HL-60 (cell line): ENCODE results near the gene MYO3A.

ENCODE experiments used
- DNase-seq, 2 experiments: peaks; one replicate each; pipeline ENCODE4 v3.0.0-alpha.2; 2010 to 2020; ENCODE audit warnings: low read depth in 1 of 2, low spot score in 1 of 2
- H3K27ac ChIP-seq: fragments of 250-450 bp; sonication (Bioruptor Pico); replicated peaks from 2 replicates; pipeline ENCODE4 v1.5.1; 2020; ENCODE audit warnings: mild to moderate bottlenecking, moderate library complexity
- H3K27me3 ChIP-seq: fragments of 250-450 bp; sonication (Bioruptor Pico); 2 replicates; pipeline ENCODE4 v1.5.1; 2021; ENCODE audit warnings: mild to moderate bottlenecking, moderate library complexity; ENCODE audit not compliant: insufficient read depth, poor library complexity, severe bottlenecking
- H3K4me3 ChIP-seq: replicated peaks from 2 replicates; pipeline ENCODE4 v1.5.1; 2011; ENCODE audit warnings: mild to moderate bottlenecking, control low read depth, low read length; ENCODE audit not compliant: insufficient read depth
- GABPA ChIP-seq: IDR thresholded peaks from 2 replicates; pipeline ENCODE4 v1.6.1; 2012; ENCODE audit warnings: low read depth
- POLR2AphosphoS5 ChIP-seq: IDR thresholded peaks from 2 replicates; pipeline ENCODE4 v1.6.1; 2012; ENCODE audit warnings: low read depth
- SPI1 ChIP-seq: IDR thresholded peaks from 2 replicates; pipeline ENCODE4 v1.6.1; 2012; ENCODE audit warnings: low read depth, mild to moderate bottlenecking, borderline replicate concordance
- TF ChIP-seq, protein P1 (sequence below): IDR thresholded peaks from 2 replicates; pipeline ENCODE4 v1.6.1; 2012; ENCODE audit warnings: low read depth; ENCODE audit not compliant: insufficient replicate concordance
- TF ChIP-seq, protein P2 (sequence below): IDR thresholded peaks from one replicate; pipeline ENCODE4 v1.5.1; 2011; ENCODE audit warnings: low read length, control low read depth, inconsistent platforms; ENCODE audit not compliant: insufficient read depth

MYO3A gene

DNA sequence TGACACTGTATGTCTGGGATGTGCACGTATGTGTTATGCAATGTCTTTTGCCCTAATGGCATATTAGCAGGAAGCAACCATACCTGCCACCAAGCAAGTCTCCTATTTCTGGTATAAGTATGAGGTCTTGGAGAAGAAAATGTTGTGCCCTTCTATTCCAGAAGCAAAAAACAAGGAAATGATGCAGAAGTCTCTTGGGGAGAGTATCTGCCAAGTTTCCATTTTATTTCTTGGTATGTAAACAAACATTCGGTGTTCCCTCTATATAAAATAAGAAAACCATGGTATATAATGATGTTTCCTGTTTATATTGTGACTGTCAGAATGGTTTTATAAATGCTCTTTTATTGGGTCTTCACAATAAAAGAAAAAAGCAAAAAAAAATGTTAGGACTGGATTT is 19.3 kb upstream of the MYO3A start:
- no peaks in the 10 kb centered on the region for H3K27me3 ChIP-seq
- H3K27ac ChIP-seq = no peak overlapping the region
- H3K4me3 ChIP-seq = no peak overlapping the region
- TF ChIP-seq, protein P1, sequence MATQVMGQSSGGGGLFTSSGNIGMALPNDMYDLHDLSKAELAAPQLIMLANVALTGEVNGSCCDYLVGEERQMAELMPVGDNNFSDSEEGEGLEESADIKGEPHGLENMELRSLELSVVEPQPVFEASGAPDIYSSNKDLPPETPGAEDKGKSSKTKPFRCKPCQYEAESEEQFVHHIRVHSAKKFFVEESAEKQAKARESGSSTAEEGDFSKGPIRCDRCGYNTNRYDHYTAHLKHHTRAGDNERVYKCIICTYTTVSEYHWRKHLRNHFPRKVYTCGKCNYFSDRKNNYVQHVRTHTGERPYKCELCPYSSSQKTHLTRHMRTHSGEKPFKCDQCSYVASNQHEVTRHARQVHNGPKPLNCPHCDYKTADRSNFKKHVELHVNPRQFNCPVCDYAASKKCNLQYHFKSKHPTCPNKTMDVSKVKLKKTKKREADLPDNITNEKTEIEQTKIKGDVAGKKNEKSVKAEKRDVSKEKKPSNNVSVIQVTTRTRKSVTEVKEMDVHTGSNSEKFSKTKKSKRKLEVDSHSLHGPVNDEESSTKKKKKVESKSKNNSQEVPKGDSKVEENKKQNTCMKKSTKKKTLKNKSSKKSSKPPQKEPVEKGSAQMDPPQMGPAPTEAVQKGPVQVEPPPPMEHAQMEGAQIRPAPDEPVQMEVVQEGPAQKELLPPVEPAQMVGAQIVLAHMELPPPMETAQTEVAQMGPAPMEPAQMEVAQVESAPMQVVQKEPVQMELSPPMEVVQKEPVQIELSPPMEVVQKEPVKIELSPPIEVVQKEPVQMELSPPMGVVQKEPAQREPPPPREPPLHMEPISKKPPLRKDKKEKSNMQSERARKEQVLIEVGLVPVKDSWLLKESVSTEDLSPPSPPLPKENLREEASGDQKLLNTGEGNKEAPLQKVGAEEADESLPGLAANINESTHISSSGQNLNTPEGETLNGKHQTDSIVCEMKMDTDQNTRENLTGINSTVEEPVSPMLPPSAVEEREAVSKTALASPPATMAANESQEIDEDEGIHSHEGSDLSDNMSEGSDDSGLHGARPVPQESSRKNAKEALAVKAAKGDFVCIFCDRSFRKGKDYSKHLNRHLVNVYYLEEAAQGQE = no peak
- TF ChIP-seq POLR2AphosphoS5 (no peak), GABPA (no peak)
- no peak for DNase-seq

DNA sequence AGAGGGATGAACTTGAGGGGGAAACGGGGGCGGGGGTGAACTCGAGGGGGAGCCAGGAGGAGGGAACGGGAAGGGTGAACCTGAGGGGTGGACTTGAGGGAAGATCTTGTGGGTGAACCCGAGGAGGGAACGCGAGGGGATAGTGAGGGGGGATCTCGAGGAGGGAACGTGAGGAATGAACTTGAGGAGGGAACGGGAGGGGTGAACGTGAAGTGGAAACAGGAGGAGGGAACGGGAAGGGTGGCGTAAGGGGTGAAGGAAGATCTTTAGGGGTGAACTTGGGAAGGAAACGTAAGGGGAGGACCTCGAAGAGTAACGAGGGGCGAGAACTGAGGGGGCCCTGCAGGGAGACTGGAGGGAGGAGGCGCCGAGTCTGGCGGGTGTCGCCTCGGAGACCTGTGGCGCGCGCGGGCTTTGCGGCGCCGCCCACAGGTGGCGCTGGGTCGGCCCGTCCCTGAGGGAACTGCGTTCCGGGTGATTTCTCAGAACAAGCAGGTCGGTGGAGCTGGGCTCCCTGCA is 651 bp downstream of the MYO3A start:
- H3K4me3 ChIP-seq = no peak overlapping the region
- peaks cover 14% of the 10 kb centered on the region for H3K27me3 ChIP-seq
- no peak overlapping the region for H3K27ac ChIP-seq
- no peak for TF ChIP-seq POLR2AphosphoS5
- no peak for TF ChIP-seq SPI1
- DNase-seq = no peak

DNA sequence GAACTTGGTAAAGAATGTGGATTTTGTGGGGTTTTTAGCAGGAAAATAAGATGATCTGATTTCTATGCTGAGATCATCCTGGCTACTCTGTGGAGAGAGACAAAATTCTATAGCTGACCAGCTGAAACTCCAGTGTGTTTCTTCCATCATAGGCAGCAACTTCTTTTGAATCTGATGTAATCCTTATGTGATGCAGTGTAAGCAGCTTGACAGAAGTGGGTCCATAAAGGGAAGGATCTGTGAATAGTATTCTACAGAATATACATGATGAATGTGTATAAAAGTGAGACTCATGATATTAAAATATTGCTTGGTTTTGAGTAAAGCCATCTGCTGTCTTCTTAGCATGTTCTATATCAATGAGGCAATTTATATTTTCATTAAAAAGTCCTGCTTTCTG is 4.4 kb downstream of the MYO3A start:
- Histone ChIP-seq H3K27ac (no peak overlapping the region), H3K4me3 (no peak overlapping the region), H3K27me3 (peaks cover 13% of the 10 kb centered on the region)
- TF ChIP-seq GABPA (no peak), SPI1 (no peak), POLR2AphosphoS5 (no peak)
- TF ChIP-seq, protein P1 = no peak
- TF ChIP-seq, protein P2, sequence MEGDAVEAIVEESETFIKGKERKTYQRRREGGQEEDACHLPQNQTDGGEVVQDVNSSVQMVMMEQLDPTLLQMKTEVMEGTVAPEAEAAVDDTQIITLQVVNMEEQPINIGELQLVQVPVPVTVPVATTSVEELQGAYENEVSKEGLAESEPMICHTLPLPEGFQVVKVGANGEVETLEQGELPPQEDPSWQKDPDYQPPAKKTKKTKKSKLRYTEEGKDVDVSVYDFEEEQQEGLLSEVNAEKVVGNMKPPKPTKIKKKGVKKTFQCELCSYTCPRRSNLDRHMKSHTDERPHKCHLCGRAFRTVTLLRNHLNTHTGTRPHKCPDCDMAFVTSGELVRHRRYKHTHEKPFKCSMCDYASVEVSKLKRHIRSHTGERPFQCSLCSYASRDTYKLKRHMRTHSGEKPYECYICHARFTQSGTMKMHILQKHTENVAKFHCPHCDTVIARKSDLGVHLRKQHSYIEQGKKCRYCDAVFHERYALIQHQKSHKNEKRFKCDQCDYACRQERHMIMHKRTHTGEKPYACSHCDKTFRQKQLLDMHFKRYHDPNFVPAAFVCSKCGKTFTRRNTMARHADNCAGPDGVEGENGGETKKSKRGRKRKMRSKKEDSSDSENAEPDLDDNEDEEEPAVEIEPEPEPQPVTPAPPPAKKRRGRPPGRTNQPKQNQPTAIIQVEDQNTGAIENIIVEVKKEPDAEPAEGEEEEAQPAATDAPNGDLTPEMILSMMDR = no peak
- DNase-seq = no peak

DNA sequence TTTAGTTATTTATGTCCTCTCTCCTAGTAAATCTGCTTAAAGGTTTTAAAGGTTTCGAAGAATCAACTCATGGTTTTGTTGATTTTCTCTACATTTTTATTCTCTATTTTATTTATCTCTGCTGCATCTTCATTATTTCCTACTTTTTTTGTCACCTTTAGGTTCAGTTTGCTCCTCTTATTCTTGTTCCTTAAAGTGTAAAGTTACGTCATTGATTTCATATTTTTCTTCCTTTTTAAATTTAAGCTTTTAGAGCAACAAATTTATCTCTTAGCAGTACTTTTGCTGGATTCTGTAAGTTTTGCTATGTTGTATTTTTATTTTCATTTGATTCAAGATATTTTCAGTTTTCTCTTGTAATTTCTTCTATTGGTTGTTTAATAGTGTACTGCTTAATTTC is 10.7 kb downstream of the MYO3A start:
- no peaks in the 10 kb centered on the region for H3K27me3 ChIP-seq
- no peak for DNase-seq
- no peak for TF ChIP-seq SPI1
- TF ChIP-seq, protein P2 = no peak
- TF ChIP-seq, protein P1 = no peak
- no peak for TF ChIP-seq POLR2AphosphoS5
- H3K4me3 ChIP-seq = no peak overlapping the region
- no peak overlapping the region for H3K27ac ChIP-seq
